Measurements from ENCODE around the gene NTNG1. TPM values are rescaled to one million over a fixed set of nuclear protein-coding genes. Genes with fewer than 3 reads are reported as not detected.

NTNG1 gene
- total and polyA plus RNA-seq, 4 donors, result 19.8 to 26.8 (median 25.2) TPM

DNA sequence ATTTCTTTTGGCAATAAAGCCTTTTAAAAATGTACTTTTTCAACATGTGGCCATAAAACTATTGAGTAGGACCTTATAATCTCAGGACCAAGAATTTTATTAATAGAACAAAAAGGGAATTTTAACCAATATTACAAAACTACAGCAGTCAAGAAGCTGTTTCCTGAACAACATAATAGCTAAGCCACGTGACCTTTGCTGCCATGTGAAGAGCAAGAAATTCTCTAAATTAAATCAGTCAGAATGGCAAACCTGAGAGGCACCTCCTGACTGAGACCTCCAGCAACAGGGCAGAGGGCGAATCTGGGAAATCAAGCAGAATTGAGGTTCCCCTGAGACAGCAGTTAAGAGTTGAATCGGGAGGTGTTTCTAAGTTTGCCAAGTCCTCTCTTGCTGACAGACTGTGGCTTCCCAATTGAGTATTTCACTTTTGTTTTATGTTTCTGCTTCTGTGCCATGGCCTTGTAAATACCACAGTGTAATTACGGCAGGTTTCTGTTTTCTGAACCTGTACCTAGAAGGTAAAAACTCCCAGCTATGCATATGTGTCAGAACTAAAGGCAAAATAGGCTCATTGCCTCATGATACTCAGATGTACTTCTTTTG lies 358.4 kb downstream of the NTNG1 start:
- H3K4me3 ChIP-seq (ENCODE audit: low read depth, low read length), result no peak overlapping the region
- WGBS (ENCODE audit: insufficient coverage), result 80% methylated on average over 3 of the region's 4 CpGs
- H3K27me3 ChIP-seq (ENCODE audit: control insufficient read depth, insufficient read depth, low read length), result no peaks in the 10 kb centered on the region
- no peak overlapping the region for H3K27ac ChIP-seq (ENCODE audit: low read depth, low read length)
- no peaks in the 10 kb centered on the region for H3K36me3 ChIP-seq (ENCODE audit: control insufficient read depth, insufficient read depth, low read length)
- no peak for DNase-seq (ENCODE audit: low read depth in 4 of 6, low spot score in 6 of 6)
- H3K9me3 ChIP-seq (ENCODE audit: control insufficient read depth, insufficient read depth, low read length), result no peaks in the 10 kb centered on the region
- no peaks in the 10 kb centered on the region for H3K4me1 ChIP-seq (ENCODE audit: control insufficient read depth, insufficient read depth, low read length)

DNA sequence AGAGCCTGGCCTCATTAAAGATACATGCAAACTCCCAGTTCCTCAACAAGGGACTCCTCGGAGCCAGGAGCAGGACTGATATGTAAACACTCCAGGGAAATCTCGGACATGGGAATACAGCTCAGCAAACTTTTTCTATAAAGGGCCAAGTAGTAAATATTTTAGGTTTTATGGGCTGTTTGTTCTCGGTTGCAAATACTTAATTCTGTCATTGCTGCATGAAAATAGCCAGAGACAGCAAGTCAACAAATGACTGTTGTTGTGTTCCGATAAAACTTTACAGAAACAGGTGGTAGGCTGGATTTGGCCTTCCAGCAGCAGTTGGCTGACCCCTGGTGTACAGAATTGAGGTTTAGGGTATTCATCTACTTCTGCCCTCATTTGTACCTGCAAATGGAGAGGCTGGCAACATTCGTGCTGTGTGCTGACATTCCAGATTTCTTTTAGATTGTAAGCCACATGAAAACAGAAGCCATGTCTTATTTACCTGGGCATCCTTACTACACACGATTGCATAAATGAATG lies 360.3 kb downstream of the NTNG1 start:
- Histone ChIP-seq H3K4me3 (ENCODE audit: low read depth, low read length) (no peak overlapping the region), H3K36me3 (ENCODE audit: control insufficient read depth, insufficient read depth, low read length) (no peaks in the 10 kb centered on the region), H3K27ac (ENCODE audit: low read depth, low read length) (no peak overlapping the region), H3K27me3 (ENCODE audit: control insufficient read depth, insufficient read depth, low read length) (no peaks in the 10 kb centered on the region), H3K4me1 (ENCODE audit: control insufficient read depth, insufficient read depth, low read length) (no peaks in the 10 kb centered on the region), H3K9me3 (ENCODE audit: control insufficient read depth, insufficient read depth, low read length) (no peaks in the 10 kb centered on the region)
- DNase-seq (ENCODE audit: low read depth in 4 of 6, low spot score in 6 of 6), result no peak
- 90% methylated on average over 2 of the region's 6 CpGs for WGBS (ENCODE audit: insufficient coverage)

DNA sequence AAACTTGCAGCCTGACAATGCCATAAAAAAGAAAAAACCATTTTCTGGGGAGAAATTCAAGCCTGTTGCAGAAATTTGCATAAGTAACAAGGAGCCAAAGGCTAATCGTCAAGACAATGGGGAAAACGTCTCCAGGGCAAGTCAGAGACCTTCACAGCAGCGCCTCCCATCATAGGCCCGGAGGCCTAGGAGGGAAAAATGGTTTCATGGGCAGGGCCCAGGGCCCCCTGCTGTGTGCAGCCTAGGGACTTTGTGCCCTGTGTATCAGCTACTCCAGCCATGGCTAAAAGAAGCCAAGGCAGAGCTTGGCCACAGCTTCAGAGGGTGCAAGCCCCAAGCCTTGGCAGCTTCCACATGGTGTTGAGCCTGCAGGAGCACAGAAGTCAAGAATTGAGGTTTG lies 369.5 kb downstream of the NTNG1 start:
- H3K4me3 ChIP-seq (ENCODE audit: low read depth, low read length), result no peak overlapping the region
- DNase-seq (ENCODE audit: low read depth in 4 of 6, low spot score in 6 of 6), result no peak
- 87% methylated on average over 4 of the region's 4 CpGs for WGBS (ENCODE audit: insufficient coverage)

DNA sequence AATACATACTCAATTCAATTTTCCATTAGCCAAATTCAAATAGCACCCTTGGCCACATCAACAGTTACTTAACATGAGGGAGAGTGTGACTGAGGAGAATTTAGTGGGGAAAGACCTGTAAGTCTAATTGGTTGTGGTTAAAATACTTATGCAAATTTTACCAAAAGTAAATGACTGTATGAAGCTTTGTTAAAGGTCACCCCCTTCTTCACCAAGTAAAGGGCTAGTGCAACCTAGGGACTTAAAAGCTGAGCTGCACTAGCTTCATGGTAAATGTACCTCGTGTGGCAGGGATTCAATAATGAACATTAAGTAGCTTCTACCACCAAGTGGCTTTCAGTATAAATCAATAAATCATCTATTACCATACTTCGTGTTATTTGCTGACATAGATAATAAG lies 372.0 kb downstream of the NTNG1 start:
- DNase-seq (ENCODE audit: low read depth in 4 of 6, low spot score in 6 of 6), result no peak
- peaks cover 9% of the 10 kb centered on the region for H3K9me3 ChIP-seq (ENCODE audit: control insufficient read depth, insufficient read depth, low read length)
- no peaks in the 10 kb centered on the region for H3K27me3 ChIP-seq (ENCODE audit: control insufficient read depth, insufficient read depth, low read length)
- no peaks in the 10 kb centered on the region for H3K4me1 ChIP-seq (ENCODE audit: control insufficient read depth, insufficient read depth, low read length)
- no peaks in the 10 kb centered on the region for H3K36me3 ChIP-seq (ENCODE audit: control insufficient read depth, insufficient read depth, low read length)
- no peak overlapping the region for H3K4me3 ChIP-seq (ENCODE audit: low read depth, low read length)
- H3K27ac ChIP-seq (ENCODE audit: low read depth, low read length), result no peak overlapping the region
- WGBS (ENCODE audit: insufficient coverage), result no CpG with 5 or more reads among the region's 2 CpGs

More for the DNA sequence above, 369.5 kb downstream of the NTNG1 start:
- H3K27ac ChIP-seq (ENCODE audit: low read depth, low read length), result no peak overlapping the region
- no peaks in the 10 kb centered on the region for H3K4me1 ChIP-seq (ENCODE audit: control insufficient read depth, insufficient read depth, low read length)
- no peaks in the 10 kb centered on the region for H3K27me3 ChIP-seq (ENCODE audit: control insufficient read depth, insufficient read depth, low read length)
- H3K9me3 ChIP-seq (ENCODE audit: control insufficient read depth, insufficient read depth, low read length), result peaks cover 9% of the 10 kb centered on the region
- H3K36me3 ChIP-seq (ENCODE audit: control insufficient read depth, insufficient read depth, low read length), result no peaks in the 10 kb centered on the region

DNA sequence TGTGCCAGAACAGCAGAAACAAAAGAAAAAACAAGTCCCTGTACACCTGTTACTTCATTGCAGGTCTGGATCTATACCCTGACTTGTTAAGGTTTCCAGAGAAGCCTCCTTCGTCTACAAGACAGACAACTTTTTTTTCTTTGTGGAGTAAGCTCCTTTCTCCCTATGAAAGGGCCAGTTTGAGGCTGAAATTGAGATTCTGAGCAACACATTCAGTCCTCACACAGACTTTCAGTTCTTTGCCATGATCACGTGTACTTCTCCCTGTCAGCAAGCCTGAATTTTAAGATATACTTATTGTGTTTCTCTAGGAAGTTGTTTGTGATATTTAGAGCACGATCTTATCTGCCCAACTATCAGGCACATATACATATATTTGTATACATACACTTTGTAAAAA lies 374.0 kb downstream of the NTNG1 start:
- H3K36me3 ChIP-seq (ENCODE audit: control insufficient read depth, insufficient read depth, low read length), result no peaks in the 10 kb centered on the region
- H3K4me3 ChIP-seq (ENCODE audit: low read depth, low read length), result no peak overlapping the region
- H3K27ac ChIP-seq (ENCODE audit: low read depth, low read length), result no peak overlapping the region
- WGBS (ENCODE audit: insufficient coverage), result no CpG with 5 or more reads among the region's 3 CpGs
- H3K4me1 ChIP-seq (ENCODE audit: control insufficient read depth, insufficient read depth, low read length), result no peaks in the 10 kb centered on the region
- H3K27me3 ChIP-seq (ENCODE audit: control insufficient read depth, insufficient read depth, low read length), result no peaks in the 10 kb centered on the region
- DNase-seq (ENCODE audit: low read depth in 4 of 6, low spot score in 6 of 6), result peak in 2 of 6 donors; percentile 32 to 51
- peaks cover 9% of the 10 kb centered on the region for H3K9me3 ChIP-seq (ENCODE audit: control insufficient read depth, insufficient read depth, low read length)

DNA sequence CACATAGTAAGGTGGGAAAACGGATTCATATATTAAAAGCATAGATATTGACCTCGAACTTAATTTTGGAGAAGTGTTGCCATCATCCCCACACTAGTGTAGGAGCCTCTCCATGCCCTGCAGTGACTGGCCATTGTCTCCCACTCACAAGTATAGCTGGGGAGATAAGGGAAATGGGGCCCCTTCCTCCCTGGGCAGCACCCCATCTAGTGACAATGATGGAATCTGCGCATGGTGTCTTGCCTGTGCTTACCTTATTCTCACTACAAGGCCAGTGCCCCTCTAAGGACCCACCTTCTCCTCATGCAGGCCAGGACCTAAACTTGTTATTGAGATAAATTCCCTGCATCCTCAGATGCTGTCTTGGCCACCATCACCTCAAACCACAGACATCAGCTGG lies 374.9 kb downstream of the NTNG1 start:
- 100% methylated on average over 1 of the region's 3 CpGs for WGBS (ENCODE audit: insufficient coverage)
- H3K4me1 ChIP-seq (ENCODE audit: control insufficient read depth, insufficient read depth, low read length), result no peaks in the 10 kb centered on the region
- DNase-seq (ENCODE audit: low read depth in 4 of 6, low spot score in 6 of 6), result no peak
- no peaks in the 10 kb centered on the region for H3K27me3 ChIP-seq (ENCODE audit: control insufficient read depth, insufficient read depth, low read length)
- no peak overlapping the region for H3K4me3 ChIP-seq (ENCODE audit: low read depth, low read length)
- no peak overlapping the region for H3K27ac ChIP-seq (ENCODE audit: low read depth, low read length)
- no peaks in the 10 kb centered on the region for H3K36me3 ChIP-seq (ENCODE audit: control insufficient read depth, insufficient read depth, low read length)
- H3K9me3 ChIP-seq (ENCODE audit: control insufficient read depth, insufficient read depth, low read length), result peaks cover 4% of the 10 kb centered on the region

DNA sequence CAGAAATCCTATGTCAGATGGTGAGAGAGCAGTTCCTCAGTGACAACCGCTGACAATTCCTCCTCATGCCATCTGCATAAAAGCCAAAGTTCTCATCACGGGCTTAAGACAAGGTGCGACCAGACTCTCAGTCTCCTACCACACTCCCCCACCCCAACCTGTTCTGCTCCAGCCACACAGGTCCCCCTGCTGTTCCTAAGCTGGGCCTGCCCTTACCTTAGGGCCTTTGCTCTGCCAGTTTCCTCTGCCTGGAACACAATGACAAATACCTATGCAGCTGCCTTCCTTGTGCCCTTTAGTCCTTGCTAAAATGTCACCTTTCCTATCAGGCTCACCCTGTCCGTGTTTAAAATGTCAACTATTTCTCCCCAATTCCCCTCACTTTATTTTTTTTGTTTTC lies 382.2 kb downstream of the NTNG1 start:
- H3K27me3 ChIP-seq (ENCODE audit: control insufficient read depth, insufficient read depth, low read length), result no peaks in the 10 kb centered on the region
- H3K9me3 ChIP-seq (ENCODE audit: control insufficient read depth, insufficient read depth, low read length), result no peaks in the 10 kb centered on the region
- no peaks in the 10 kb centered on the region for H3K4me1 ChIP-seq (ENCODE audit: control insufficient read depth, insufficient read depth, low read length)
- H3K27ac ChIP-seq (ENCODE audit: low read depth, low read length), result no peak overlapping the region
- 60% methylated on average over 4 of the region's 4 CpGs for WGBS (ENCODE audit: insufficient coverage)
- no peak for DNase-seq (ENCODE audit: low read depth in 4 of 6, low spot score in 6 of 6)
- H3K36me3 ChIP-seq (ENCODE audit: control insufficient read depth, insufficient read depth, low read length), result no peaks in the 10 kb centered on the region
- no peak overlapping the region for H3K4me3 ChIP-seq (ENCODE audit: low read depth, low read length)

DNA sequence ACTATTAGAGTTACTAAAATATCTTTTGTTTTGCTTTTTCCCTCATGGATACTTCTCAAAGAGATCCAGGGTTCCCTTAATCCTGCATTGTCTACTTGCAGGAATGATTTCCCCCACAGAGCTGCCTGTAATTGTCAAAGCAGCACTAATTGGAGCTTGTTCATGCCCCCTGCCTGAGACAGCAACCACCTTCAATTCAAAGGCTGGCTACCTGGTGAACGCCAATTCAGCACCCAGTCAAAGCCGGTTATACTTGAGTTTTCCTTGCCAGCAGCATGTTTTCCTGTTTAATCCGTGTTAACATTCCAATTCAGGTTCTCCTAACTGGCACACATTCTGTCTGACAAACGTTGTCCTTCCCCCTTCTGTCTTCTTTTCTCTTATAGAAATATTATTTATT lies 382.9 kb downstream of the NTNG1 start:
- DNase-seq (ENCODE audit: low read depth in 4 of 6, low spot score in 6 of 6), result no peak
- no peaks in the 10 kb centered on the region for H3K4me1 ChIP-seq (ENCODE audit: control insufficient read depth, insufficient read depth, low read length)
- H3K27me3 ChIP-seq (ENCODE audit: control insufficient read depth, insufficient read depth, low read length), result no peaks in the 10 kb centered on the region
- H3K27ac ChIP-seq (ENCODE audit: low read depth, low read length), result no peak overlapping the region
- no peaks in the 10 kb centered on the region for H3K36me3 ChIP-seq (ENCODE audit: control insufficient read depth, insufficient read depth, low read length)
- 50% methylated on average over 3 of the region's 4 CpGs for WGBS (ENCODE audit: insufficient coverage)
- no peaks in the 10 kb centered on the region for H3K9me3 ChIP-seq (ENCODE audit: control insufficient read depth, insufficient read depth, low read length)
- H3K4me3 ChIP-seq (ENCODE audit: low read depth, low read length), result no peak overlapping the region

DNA sequence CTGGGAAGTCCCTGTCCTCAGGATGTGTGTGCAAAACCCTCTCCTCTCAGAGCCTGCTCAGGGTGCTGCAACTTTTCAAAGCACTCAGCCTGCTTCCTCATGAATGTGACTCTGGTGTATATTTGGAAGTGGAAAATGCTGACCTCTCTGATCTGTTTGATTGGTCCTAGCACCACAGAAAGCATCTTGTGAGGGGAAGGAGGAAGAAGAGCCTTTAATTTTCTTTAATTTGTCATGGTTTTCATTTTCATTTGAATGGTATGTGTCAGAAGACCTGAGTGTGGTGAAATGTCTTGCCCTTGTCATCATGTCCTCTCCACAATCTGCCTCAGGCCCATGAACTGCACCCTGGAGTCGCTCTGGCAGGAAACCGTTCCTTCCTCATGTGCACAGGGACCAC lies 383.5 kb downstream of the NTNG1 start:
- no peak overlapping the region for H3K27ac ChIP-seq (ENCODE audit: low read depth, low read length)
- WGBS (ENCODE audit: insufficient coverage), result no CpG with 5 or more reads among the region's 2 CpGs
- DNase-seq (ENCODE audit: low read depth in 4 of 6, low spot score in 6 of 6), result no peak
- H3K27me3 ChIP-seq (ENCODE audit: control insufficient read depth, insufficient read depth, low read length), result no peaks in the 10 kb centered on the region
- no peaks in the 10 kb centered on the region for H3K4me1 ChIP-seq (ENCODE audit: control insufficient read depth, insufficient read depth, low read length)
- no peak overlapping the region for H3K4me3 ChIP-seq (ENCODE audit: low read depth, low read length)
- H3K36me3 ChIP-seq (ENCODE audit: control insufficient read depth, insufficient read depth, low read length), result no peaks in the 10 kb centered on the region
- no peaks in the 10 kb centered on the region for H3K9me3 ChIP-seq (ENCODE audit: control insufficient read depth, insufficient read depth, low read length)

DNA sequence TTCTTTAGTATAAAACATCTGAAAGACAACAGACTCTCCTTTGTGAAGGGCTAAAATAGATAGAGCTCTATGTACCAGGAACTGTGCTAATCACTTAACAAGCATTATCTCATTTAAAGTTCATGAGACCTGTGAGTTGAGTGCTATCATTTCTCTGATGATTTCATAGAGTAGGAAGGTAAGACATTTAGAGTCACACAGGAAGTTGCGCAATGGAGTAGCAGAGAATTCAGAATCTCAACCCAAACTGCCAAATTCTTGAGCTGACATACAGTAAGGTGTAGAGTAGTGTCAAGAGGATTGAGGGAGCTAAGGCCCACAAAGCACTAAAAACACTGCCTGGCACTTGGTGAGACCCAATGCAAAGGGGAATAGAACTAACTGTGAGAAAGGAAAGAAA lies 384.3 kb downstream of the NTNG1 start:
- Histone ChIP-seq H3K4me1 (ENCODE audit: control insufficient read depth, insufficient read depth, low read length) (no peaks in the 10 kb centered on the region), H3K27me3 (ENCODE audit: control insufficient read depth, insufficient read depth, low read length) (no peaks in the 10 kb centered on the region), H3K36me3 (ENCODE audit: control insufficient read depth, insufficient read depth, low read length) (no peaks in the 10 kb centered on the region), H3K4me3 (ENCODE audit: low read depth, low read length) (no peak overlapping the region), H3K9me3 (ENCODE audit: control insufficient read depth, insufficient read depth, low read length) (no peaks in the 10 kb centered on the region), H3K27ac (ENCODE audit: low read depth, low read length) (no peak overlapping the region)
- no peak for DNase-seq (ENCODE audit: low read depth in 4 of 6, low spot score in 6 of 6)
- WGBS (ENCODE audit: insufficient coverage), result no CpG with 5 or more reads among the region's 1 CpG

Data from spinal cord (tissue), 10 donors.